ENCODE data around the gene ROCK2. TPM values are rescaled to one million over a fixed set of nuclear protein-coding genes. Genes with fewer than 3 reads are reported as not detected.

Gene ROCK2
- total RNA-seq, 1 donor from 2014 or later, result 45.1 TPM

DNA sequence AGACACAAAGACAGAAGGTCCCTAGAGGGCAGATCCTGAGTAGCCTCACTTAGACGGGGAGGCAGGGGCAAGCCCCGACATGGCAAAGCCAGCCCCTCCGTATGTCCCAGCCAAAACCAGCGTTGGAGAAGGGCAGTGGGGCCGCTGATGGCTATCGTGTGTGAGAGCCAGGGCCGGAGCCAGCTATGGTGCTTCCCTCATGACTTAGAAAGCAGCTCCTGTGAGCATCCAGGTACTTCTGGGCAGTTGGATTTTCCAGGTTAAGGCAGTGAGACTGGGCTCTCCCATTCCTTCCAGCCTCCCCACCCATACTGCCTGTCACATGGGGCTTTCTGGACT, 31.2 kb upstream of the ROCK2 start:
- H3K4me2 ChIP-seq (ENCODE audit: low read length), result no peak overlapping the region
- no peaks in the 10 kb centered on the region for H3K79me2 ChIP-seq (ENCODE audit: insufficient read depth, low read length)
- FAIRE-seq (no peak), DNase-seq (ENCODE audit: low read depth) (no peak)
- no peaks in the 10 kb centered on the region for H4K20me1 ChIP-seq (ENCODE audit: insufficient read depth, low read length)
- peaks cover 13% of the 10 kb centered on the region for H3K4me1 ChIP-seq (ENCODE audit: insufficient read depth, low read length)
- no peak for TF ChIP-seq EZH2 (IDR thresholded peaks at IDR 0.05; ENCODE audit: insufficient read depth, low read length)
- TF ChIP-seq, protein P1, sequence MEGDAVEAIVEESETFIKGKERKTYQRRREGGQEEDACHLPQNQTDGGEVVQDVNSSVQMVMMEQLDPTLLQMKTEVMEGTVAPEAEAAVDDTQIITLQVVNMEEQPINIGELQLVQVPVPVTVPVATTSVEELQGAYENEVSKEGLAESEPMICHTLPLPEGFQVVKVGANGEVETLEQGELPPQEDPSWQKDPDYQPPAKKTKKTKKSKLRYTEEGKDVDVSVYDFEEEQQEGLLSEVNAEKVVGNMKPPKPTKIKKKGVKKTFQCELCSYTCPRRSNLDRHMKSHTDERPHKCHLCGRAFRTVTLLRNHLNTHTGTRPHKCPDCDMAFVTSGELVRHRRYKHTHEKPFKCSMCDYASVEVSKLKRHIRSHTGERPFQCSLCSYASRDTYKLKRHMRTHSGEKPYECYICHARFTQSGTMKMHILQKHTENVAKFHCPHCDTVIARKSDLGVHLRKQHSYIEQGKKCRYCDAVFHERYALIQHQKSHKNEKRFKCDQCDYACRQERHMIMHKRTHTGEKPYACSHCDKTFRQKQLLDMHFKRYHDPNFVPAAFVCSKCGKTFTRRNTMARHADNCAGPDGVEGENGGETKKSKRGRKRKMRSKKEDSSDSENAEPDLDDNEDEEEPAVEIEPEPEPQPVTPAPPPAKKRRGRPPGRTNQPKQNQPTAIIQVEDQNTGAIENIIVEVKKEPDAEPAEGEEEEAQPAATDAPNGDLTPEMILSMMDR (IDR thresholded peaks at IDR 0.05; ENCODE audit: insufficient read depth, low read depth, low read length), result no peak
- peaks cover 2% of the 10 kb centered on the region for H3K9me3 Mint-ChIP-seq (ENCODE audit: unreplicated experiment)
- H3K4me3 Mint-ChIP-seq (ENCODE audit: unreplicated experiment), result no peak overlapping the region
- no peak overlapping the region for H3K4me3 ChIP-seq (ENCODE audit: insufficient read depth, low read depth, low read length)
- H3K4me1 Mint-ChIP-seq (ENCODE audit: low read depth, unreplicated experiment), result peaks cover 25% of the 10 kb centered on the region
- H3K9me3 ChIP-seq (ENCODE audit: insufficient read depth, low read depth, low read length), result no peaks in the 10 kb centered on the region
- no peak overlapping the region for H3K9ac ChIP-seq (ENCODE audit: low read length)
- H3K36me3 Mint-ChIP-seq (ENCODE audit: low read depth, unreplicated experiment), result no peaks in the 10 kb centered on the region
- H3K27me3 ChIP-seq (ENCODE audit: insufficient read depth, low read length), result no peaks in the 10 kb centered on the region
- no peak overlapping the region for H2AFZ ChIP-seq (ENCODE audit: low read depth, low read length)
- H3K27ac ChIP-seq (ENCODE audit: low read depth, low read length), result no peak overlapping the region
- peaks cover 12% of the 10 kb centered on the region for H3K27me3 Mint-ChIP-seq (ENCODE audit: low read depth, unreplicated experiment)
- H3K27ac Mint-ChIP-seq (ENCODE audit: unreplicated experiment), result no peak overlapping the region
- no peaks in the 10 kb centered on the region for H3K36me3 ChIP-seq (ENCODE audit: insufficient read depth, low read length)

DNA sequence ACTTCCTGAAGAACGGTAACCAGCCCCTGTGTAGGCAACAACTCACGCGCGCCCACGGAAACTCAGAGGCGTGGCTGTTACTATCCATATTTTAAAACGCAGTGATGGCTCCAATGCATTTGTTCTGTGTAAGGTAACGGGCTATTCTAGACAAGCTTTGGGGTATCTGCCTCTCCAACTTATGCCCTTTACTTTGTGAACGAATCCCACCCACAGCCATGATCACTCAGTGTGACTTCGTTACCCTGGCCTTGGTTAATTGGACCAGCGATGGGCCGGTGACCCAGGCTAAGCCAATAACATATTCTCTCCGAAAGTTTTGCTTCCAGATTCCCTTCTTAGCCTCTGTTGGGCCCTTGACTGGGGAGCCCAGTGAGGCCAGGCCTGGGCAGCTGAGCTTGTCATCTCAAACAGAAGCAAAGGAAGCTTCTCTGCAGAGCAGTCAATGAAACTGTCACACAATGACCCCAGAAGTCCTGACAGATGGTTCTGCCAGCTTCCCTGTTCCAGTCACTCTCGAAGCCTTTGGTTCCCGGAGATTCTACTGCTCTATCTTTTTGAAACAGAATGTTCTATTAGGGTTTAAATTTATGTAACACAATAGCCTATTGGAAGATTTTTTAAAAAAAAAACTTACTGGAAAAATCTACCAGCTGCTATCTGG, 30.7 kb upstream of the ROCK2 start:
- Mint-ChIP-seq H3K27ac (ENCODE audit: unreplicated experiment) (peak overlapping the region; percentile 93), H3K9me3 (ENCODE audit: unreplicated experiment) (peaks cover 2% of the 10 kb centered on the region), H3K36me3 (ENCODE audit: low read depth, unreplicated experiment) (no peaks in the 10 kb centered on the region), H3K4me1 (ENCODE audit: low read depth, unreplicated experiment) (peaks cover 25% of the 10 kb centered on the region), H3K27me3 (ENCODE audit: low read depth, unreplicated experiment) (peaks cover 12% of the 10 kb centered on the region), H3K4me3 (ENCODE audit: unreplicated experiment) (peak overlapping the region; percentile 14)
- H3K4me2 ChIP-seq (ENCODE audit: low read length), result peak overlapping the region; percentile 87
- no peaks in the 10 kb centered on the region for H4K20me1 ChIP-seq (ENCODE audit: insufficient read depth, low read length)
- H2AFZ ChIP-seq (ENCODE audit: low read depth, low read length), result peak overlapping the region; percentile 88
- H3K36me3 ChIP-seq (ENCODE audit: insufficient read depth, low read length), result no peaks in the 10 kb centered on the region
- DNase-seq (ENCODE audit: low read depth), result no peak
- FAIRE-seq, result no peak
- H3K79me2 ChIP-seq (ENCODE audit: insufficient read depth, low read length), result no peaks in the 10 kb centered on the region
- peak overlapping the region; percentile 54 for H3K4me3 ChIP-seq (ENCODE audit: insufficient read depth, low read depth, low read length)
- peak overlapping the region; percentile 90 for H3K27ac ChIP-seq (ENCODE audit: low read depth, low read length)
- no peaks in the 10 kb centered on the region for H3K27me3 ChIP-seq (ENCODE audit: insufficient read depth, low read length)
- no peaks in the 10 kb centered on the region for H3K9me3 ChIP-seq (ENCODE audit: insufficient read depth, low read depth, low read length)
- peak overlapping the region; percentile 78 for H3K9ac ChIP-seq (ENCODE audit: low read length)
- peaks cover 13% of the 10 kb centered on the region for H3K4me1 ChIP-seq (ENCODE audit: insufficient read depth, low read length)
- no peak for TF ChIP-seq EZH2 (IDR thresholded peaks at IDR 0.05; ENCODE audit: insufficient read depth, low read length)
- TF ChIP-seq, protein P1 (IDR thresholded peaks at IDR 0.05; ENCODE audit: insufficient read depth, low read depth, low read length), result no peak

DNA sequence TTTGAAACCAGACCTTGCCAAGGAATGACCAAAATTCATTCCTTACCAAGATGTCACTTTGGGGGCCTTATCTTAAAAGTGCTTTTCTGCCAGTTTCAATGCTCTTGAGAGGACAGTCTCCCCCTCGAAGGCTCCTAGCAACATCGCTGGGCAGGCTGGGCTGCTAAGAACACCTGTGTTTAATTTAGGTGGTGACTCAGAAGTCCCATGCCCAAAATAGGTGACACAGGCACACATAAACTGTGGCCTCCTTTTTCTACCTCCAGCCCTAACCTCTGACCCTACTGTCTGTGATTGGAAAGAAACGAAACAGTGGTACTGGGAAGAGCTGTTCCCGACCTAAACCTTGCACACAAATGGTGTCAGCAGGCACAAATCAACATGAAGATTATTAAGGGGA, 28.7 kb upstream of the ROCK2 start:
- no peak overlapping the region for H3K27ac ChIP-seq (ENCODE audit: low read depth, low read length)
- no peak for FAIRE-seq
- Mint-ChIP-seq H3K9me3 (ENCODE audit: unreplicated experiment) (peaks cover 2% of the 10 kb centered on the region), H3K4me1 (ENCODE audit: low read depth, unreplicated experiment) (peaks cover 22% of the 10 kb centered on the region), H3K27ac (ENCODE audit: unreplicated experiment) (peak overlapping the region; percentile 6), H3K4me3 (ENCODE audit: unreplicated experiment) (peak overlapping the region; percentile 56), H3K27me3 (ENCODE audit: low read depth, unreplicated experiment) (peaks cover 10% of the 10 kb centered on the region), H3K36me3 (ENCODE audit: low read depth, unreplicated experiment) (no peaks in the 10 kb centered on the region)
- no peaks in the 10 kb centered on the region for H3K79me2 ChIP-seq (ENCODE audit: insufficient read depth, low read length)
- H3K9ac ChIP-seq (ENCODE audit: low read length), result no peak overlapping the region
- peaks cover 13% of the 10 kb centered on the region for H3K4me1 ChIP-seq (ENCODE audit: insufficient read depth, low read length)
- no peak overlapping the region for H2AFZ ChIP-seq (ENCODE audit: low read depth, low read length)
- H3K4me2 ChIP-seq (ENCODE audit: low read length), result no peak overlapping the region
- DNase-seq (ENCODE audit: low read depth), result no peak
- no peak overlapping the region for H3K4me3 ChIP-seq (ENCODE audit: insufficient read depth, low read depth, low read length)
- no peaks in the 10 kb centered on the region for H3K27me3 ChIP-seq (ENCODE audit: insufficient read depth, low read length)
- no peaks in the 10 kb centered on the region for H4K20me1 ChIP-seq (ENCODE audit: insufficient read depth, low read length)
- no peaks in the 10 kb centered on the region for H3K9me3 ChIP-seq (ENCODE audit: insufficient read depth, low read depth, low read length)
- no peaks in the 10 kb centered on the region for H3K36me3 ChIP-seq (ENCODE audit: insufficient read depth, low read length)
- TF ChIP-seq, protein P1 (IDR thresholded peaks at IDR 0.05; ENCODE audit: insufficient read depth, low read depth, low read length), result no peak
- TF ChIP-seq EZH2 (IDR thresholded peaks at IDR 0.05; ENCODE audit: insufficient read depth, low read length), result no peak
